Neural crest cell (in vitro differentiated cells): ENCODE measurements around the gene ITSN1. TPM values are rescaled to one million over a fixed set of nuclear protein-coding genes. Genes with fewer than 3 reads are reported as not detected.
"Not testable (repeated sequence)": the region's sequence is repeated elsewhere in the genome, so short reads cannot be mapped to it uniquely, and the experiment has no call there.

Source experiments
- DNase-seq: peaks from one replicate; pipeline ENCODE4 v3.0.0; 2021; ENCODE audit warnings: low read depth, mixed read lengths, low spot score
- H3K27ac Mint-ChIP-seq: one replicate; pipeline ENCODE4 v1.8.0; 2021; ENCODE audit warnings: mild to moderate bottlenecking, mixed read lengths; ENCODE audit not compliant: unreplicated experiment
- H3K27me3 Mint-ChIP-seq: 2 replicates; pipeline ENCODE4 v1.8.0; 2021; ENCODE audit warnings: low read depth, mild to moderate bottlenecking, mixed read lengths
- H3K36me3 Mint-ChIP-seq: 2 replicates; pipeline ENCODE4 v1.8.0; 2021; ENCODE audit warnings: low read depth, mild to moderate bottlenecking, mixed read lengths
- H3K4me1 Mint-ChIP-seq: 2 replicates; pipeline ENCODE4 v1.8.0; 2021; ENCODE audit warnings: mixed read lengths
- H3K4me3 Mint-ChIP-seq: one replicate; pipeline ENCODE4 v1.8.0; 2021; ENCODE audit warnings: mild to moderate bottlenecking, mixed read lengths
- H3K9me3 Mint-ChIP-seq: 2 replicates; pipeline ENCODE4 v1.8.0; 2021; ENCODE audit warnings: mixed read lengths
- total RNA-seq: library from RNA; stranded (reverse); gene quantifications from 2 replicates; pipeline ENCODE4 v1.2.1, GENCODE V29; 2021
- TF ChIP-seq, protein P1 (sequence below): fragments of 200-600 bp; sonication (generic); conservative IDR thresholded peaks from 2 replicates; pipeline ENCODE4 v1.5.0; 2021; ENCODE audit warnings: antibody characterized with exemption, mild to moderate bottlenecking

ITSN1 gene
- total RNA-seq, 1 donor from 2014 or later: 62.7 TPM

GRCh38 chr21:33674226-33674625, 31.9 kb downstream of the ITSN1 start:
- Mint-ChIP-seq H3K27me3 (no peaks in the 10 kb centered on the region), H3K36me3 (no peaks in the 10 kb centered on the region), H3K4me3 (no peak overlapping the region), H3K9me3 (no peaks in the 10 kb centered on the region), H3K27ac (no peak overlapping the region), H3K4me1 (peaks cover 31% of the 10 kb centered on the region)
- no peak for DNase-seq
- TF ChIP-seq, protein P1, sequence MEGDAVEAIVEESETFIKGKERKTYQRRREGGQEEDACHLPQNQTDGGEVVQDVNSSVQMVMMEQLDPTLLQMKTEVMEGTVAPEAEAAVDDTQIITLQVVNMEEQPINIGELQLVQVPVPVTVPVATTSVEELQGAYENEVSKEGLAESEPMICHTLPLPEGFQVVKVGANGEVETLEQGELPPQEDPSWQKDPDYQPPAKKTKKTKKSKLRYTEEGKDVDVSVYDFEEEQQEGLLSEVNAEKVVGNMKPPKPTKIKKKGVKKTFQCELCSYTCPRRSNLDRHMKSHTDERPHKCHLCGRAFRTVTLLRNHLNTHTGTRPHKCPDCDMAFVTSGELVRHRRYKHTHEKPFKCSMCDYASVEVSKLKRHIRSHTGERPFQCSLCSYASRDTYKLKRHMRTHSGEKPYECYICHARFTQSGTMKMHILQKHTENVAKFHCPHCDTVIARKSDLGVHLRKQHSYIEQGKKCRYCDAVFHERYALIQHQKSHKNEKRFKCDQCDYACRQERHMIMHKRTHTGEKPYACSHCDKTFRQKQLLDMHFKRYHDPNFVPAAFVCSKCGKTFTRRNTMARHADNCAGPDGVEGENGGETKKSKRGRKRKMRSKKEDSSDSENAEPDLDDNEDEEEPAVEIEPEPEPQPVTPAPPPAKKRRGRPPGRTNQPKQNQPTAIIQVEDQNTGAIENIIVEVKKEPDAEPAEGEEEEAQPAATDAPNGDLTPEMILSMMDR: no peak

DNA sequence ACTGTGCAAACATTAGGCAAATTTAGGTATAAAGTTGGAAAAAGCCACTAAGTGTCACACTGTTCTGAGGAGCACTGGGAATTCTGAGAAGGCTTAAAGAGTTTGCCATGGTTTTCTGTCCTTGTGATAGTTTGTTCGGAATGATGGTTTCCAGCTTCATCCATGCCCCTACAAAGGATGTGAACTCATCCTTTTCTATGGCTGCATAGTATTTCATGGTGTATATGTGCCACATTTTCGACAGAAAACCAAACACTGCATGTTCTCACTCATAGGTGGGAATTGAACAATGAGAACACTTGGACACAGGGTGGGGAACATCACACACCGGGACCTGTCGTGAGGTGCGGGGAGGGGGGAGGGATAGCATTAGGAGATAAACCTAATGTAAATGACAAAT, 34.4 kb downstream of the ITSN1 start:
- H3K36me3 Mint-ChIP-seq, H3K27me3 Mint-ChIP-seq, H3K4me3 Mint-ChIP-seq, H3K9me3 Mint-ChIP-seq, H3K27ac Mint-ChIP-seq, DNase-seq: not testable (repeated sequence)
- peaks cover 30% of the 10 kb centered on the region for H3K4me1 Mint-ChIP-seq

GRCh38 chr21:33677450-33677849, 35.1 kb downstream of the ITSN1 start:
- H3K4me3 Mint-ChIP-seq: no peak overlapping the region
- H3K36me3 Mint-ChIP-seq: no peaks in the 10 kb centered on the region
- H3K27me3 Mint-ChIP-seq: no peaks in the 10 kb centered on the region
- DNase-seq: no peak
- peaks cover 27% of the 10 kb centered on the region for H3K4me1 Mint-ChIP-seq
- no peaks in the 10 kb centered on the region for H3K9me3 Mint-ChIP-seq
- no peak overlapping the region for H3K27ac Mint-ChIP-seq
- TF ChIP-seq, protein P1: no peak

DNA sequence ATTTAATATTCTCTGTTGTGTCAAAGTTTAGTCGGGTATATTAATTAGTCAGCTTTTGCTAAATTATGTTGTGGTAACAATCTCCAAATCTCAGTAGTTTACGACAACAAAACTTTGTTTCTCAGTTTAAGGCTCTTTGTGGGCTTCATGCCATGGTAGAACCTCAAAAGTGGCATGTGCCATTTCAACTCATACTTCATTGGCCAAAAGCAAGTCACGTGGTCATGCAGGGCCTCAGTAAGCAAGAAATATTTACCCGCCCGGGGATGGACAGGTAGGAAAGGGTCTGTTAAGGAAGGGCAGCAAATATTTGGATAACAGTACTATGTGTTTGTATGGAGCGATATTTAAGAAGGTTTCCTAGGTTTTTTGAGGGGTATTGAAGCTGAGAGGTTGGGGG, 38.6 kb downstream of the ITSN1 start:
- H3K9me3 Mint-ChIP-seq: no peaks in the 10 kb centered on the region
- H3K4me3 Mint-ChIP-seq: no peak overlapping the region
- no peaks in the 10 kb centered on the region for H3K27me3 Mint-ChIP-seq
- TF ChIP-seq, protein P1: no peak
- H3K36me3 Mint-ChIP-seq: no peaks in the 10 kb centered on the region
- no peak overlapping the region for H3K27ac Mint-ChIP-seq
- peaks cover 44% of the 10 kb centered on the region for H3K4me1 Mint-ChIP-seq
- no peak for DNase-seq

DNA sequence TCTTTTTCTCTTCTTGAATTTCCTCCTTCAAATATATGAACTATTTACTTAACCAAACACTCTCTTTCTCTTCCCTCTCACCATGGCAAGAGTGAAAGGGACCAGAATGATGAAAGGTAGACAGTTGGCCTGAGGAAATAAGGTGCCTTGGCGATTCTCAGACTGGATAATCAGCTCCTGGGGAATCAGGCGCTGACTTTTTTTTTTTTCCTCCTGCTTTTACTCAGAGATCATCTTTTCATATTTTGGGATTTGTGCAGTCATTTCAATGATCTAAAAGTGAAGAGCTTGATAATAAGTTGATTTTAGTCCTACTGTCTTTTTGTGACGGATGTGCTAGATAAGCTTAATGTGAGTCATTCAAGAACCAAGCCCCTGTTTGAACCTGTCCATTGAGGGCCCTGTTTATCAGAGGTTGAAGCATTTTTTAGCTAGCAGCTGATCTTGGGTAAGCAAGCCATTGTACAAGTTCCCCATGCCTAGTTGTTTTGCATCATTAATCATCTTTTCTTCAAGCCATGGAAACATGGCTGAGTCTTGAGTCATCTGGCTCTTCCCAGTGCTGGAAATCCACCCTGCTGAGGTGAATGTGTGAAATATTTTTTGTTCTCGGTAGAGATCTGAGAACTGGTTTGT, 40.8 kb downstream of the ITSN1 start:
- DNase-seq: no peak
- Mint-ChIP-seq H3K9me3 (no peaks in the 10 kb centered on the region), H3K4me3 (no peak overlapping the region), H3K4me1 (peaks cover 59% of the 10 kb centered on the region), H3K27ac (no peak overlapping the region), H3K36me3 (no peaks in the 10 kb centered on the region), H3K27me3 (no peaks in the 10 kb centered on the region)
- TF ChIP-seq, protein P1: no peak

- no peak for DNase-seq
- Mint-ChIP-seq H3K4me3 (no peak overlapping the region), H3K27me3 (no peaks in the 10 kb centered on the region), H3K36me3 (no peaks in the 10 kb centered on the region), H3K9me3 (no peaks in the 10 kb centered on the region), H3K27ac (no peak overlapping the region), H3K4me1 (peaks cover 61% of the 10 kb centered on the region)
- TF ChIP-seq, protein P1: no peak
Measured at GRCh38 chr21:33684068-33684467, 41.8 kb downstream of the ITSN1 start.
